ENCODE measurements around the gene CRYBB2. TPM values are rescaled to one million over a fixed set of nuclear protein-coding genes. Genes with fewer than 3 reads are reported as not detected.

The CRYBB2 gene
- total RNA-seq = not detected in 2 replicates

DNA sequence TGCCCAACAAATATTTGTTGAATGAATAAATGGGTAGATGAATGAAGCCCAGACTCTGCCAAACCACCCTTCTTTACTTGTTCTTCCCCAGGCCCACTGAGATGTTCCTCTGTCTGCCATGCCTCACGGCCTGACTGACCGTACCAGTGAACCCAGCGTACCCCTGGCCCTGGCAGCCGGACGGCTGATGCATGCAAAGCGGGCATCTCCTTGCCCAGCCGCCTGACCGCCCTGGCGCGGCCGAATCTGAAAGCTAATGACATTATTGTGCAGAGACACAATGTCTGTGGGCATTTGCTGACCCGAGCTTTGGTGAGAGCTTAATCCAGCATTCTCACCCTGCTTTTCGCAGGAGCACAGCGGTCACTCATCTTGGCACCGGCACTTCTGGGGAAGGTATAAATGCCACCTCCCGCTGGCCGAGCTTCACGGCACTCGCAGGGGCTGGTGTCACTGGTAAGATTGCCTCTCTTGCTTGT lies at the start of gene CRYBB2:
Gene CRYBB2 (plus strand): TSS at position 429 of the 479 bp plus-strand sequence. CDS start 1,791 bp downstream, outside the sequence.
- TF ChIP-seq CTCF (IDR thresholded peaks at IDR 0.05; ENCODE audit: insufficient read depth, low read length, severe bottlenecking) = no peak
- Histone ChIP-seq H3K4me3 (ENCODE audit: low read depth, low read length) (no peak within 1 kb of the TSS), H3K27me3 (ENCODE audit: control insufficient read depth, insufficient read depth, low read length) (no peaks in the 10 kb centered on the region), H3K36me3 (ENCODE audit: control insufficient read depth, insufficient read depth, low read length) (no peaks in the 10 kb centered on the region)
- FAIRE-seq (no peak), DNase-seq (ENCODE audit: low read depth) (no peak)

DNA sequence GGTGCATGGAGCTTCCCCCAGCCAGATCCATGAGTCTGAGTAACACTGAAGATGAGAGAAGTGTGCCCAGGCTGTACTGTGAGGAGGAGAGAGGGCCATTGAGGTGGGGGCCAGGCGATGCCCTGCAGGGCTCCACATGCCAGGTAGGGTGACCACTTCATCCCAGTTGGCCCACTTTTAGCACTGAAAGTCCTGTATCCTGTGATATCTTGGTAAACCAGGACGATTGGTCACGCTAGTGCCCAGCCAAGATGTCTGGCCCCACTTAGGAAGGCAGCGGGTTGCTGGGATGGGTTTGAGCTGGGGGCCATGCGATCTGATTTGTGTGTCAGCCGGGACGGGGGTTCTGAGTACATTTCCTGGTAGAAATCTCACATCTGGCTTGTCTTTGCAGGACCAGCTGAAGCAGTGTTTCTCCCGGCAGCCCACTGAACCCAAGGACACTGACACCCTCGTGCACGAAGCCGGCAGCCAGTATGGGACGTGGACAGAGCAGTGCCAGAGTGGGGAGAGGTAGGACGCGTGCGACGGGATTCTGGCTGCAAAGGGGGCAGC lies 48.9 kb upstream of the CRYBB2 start:
- no peaks in the 10 kb centered on the region for H3K27me3 ChIP-seq (ENCODE audit: control insufficient read depth, insufficient read depth, low read length)
- H3K4me3 ChIP-seq (ENCODE audit: low read depth, low read length) = no peak overlapping the region
- peaks cover 9% of the 10 kb centered on the region for H3K36me3 ChIP-seq (ENCODE audit: control insufficient read depth, insufficient read depth, low read length)
- DNase-seq (ENCODE audit: low read depth) (no peak), FAIRE-seq (peak; percentile 55)
- no peak for TF ChIP-seq CTCF (IDR thresholded peaks at IDR 0.05; ENCODE audit: insufficient read depth, low read length, severe bottlenecking)

DNA sequence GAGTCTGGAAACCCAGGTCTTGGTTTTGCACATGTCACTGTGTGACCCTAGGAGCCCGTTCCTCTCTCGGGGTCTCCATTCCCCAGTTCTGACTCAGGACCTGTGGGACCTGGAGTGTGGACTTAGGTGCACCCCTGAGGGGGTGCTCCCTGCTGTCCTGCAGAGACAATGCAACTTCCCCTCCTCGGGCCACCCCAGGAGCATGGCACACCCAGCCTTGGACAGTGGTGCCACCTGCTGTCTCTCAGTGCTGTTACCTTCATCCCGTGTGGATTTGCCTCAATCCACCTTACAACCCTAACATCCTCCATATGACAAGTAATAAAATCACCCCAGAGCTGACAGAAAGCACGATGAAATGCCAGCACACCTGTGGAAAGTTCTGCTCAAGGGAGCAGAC lies 47.3 kb upstream of the CRYBB2 start:
- Histone ChIP-seq H3K27me3 (ENCODE audit: control insufficient read depth, insufficient read depth, low read length) (no peaks in the 10 kb centered on the region), H3K4me3 (ENCODE audit: low read depth, low read length) (no peak overlapping the region), H3K36me3 (ENCODE audit: control insufficient read depth, insufficient read depth, low read length) (peaks cover 12% of the 10 kb centered on the region)
- peak; percentile 13 for DNase-seq (ENCODE audit: low read depth)
- peak; percentile 81 for FAIRE-seq
- peak; percentile 79 for TF ChIP-seq CTCF (IDR thresholded peaks at IDR 0.05; ENCODE audit: insufficient read depth, low read length, severe bottlenecking)

- peaks cover 21% of the 10 kb centered on the region for H3K36me3 ChIP-seq (ENCODE audit: control insufficient read depth, insufficient read depth, low read length)
- no peaks in the 10 kb centered on the region for H3K27me3 ChIP-seq (ENCODE audit: control insufficient read depth, insufficient read depth, low read length)
- no peak for FAIRE-seq
- H3K4me3 ChIP-seq (ENCODE audit: low read depth, low read length) = no peak overlapping the region
- TF ChIP-seq CTCF (IDR thresholded peaks at IDR 0.05; ENCODE audit: insufficient read depth, low read length, severe bottlenecking) = no peak
- no peak for DNase-seq (ENCODE audit: low read depth)
Measured at GRCh38 chr22:25174156-25174887, 45.1 kb upstream of the CRYBB2 start.

DNA sequence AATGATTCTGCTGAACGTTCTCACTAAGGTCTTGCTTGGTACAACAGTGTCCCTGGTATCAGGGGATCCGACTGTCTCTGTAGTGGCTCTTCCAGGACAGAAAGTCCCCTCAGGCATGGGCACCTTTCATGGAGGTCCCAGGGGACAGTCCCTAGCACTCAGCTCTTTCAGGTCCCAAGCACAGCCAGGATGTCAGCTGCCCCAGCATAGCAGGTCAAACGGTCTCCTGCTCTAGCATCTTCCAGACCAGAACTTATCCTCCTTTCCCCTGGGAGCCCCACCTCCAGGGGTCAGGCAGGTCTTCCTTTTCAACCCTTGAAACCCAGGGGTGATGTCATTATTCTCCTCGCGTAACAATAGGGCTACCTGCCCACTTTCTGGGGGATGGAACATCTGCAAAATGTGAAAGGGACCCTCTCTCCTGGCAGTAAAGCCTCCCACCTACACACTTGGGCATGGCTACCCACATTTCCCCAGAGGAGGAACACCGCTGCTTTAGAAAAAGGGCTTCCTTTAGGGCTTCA lies 44.5 kb upstream of the CRYBB2 start:
- Histone ChIP-seq H3K27me3 (ENCODE audit: control insufficient read depth, insufficient read depth, low read length) (no peaks in the 10 kb centered on the region), H3K4me3 (ENCODE audit: low read depth, low read length) (no peak overlapping the region), H3K36me3 (ENCODE audit: control insufficient read depth, insufficient read depth, low read length) (peaks cover 22% of the 10 kb centered on the region)
- FAIRE-seq (no peak), DNase-seq (ENCODE audit: low read depth) (no peak)
- no peak for TF ChIP-seq CTCF (IDR thresholded peaks at IDR 0.05; ENCODE audit: insufficient read depth, low read length, severe bottlenecking)
